Measurements from ENCODE around the gene EGFR.
"Not testable (repeated sequence)": the region's sequence is repeated elsewhere in the genome, so short reads cannot be mapped to it uniquely, and the experiment has no call there.

EGFR gene

GRCh38 chr7:55033236-55033846 is 14.5 kb downstream of the EGFR start:
- no peak overlapping the region for H3K4me2 ChIP-seq (ENCODE audit: low read length)
- H3K27ac ChIP-seq (ENCODE audit: low read depth, low read length, poor library complexity, severe bottlenecking) = no peak overlapping the region

GRCh38 chr7:55034776-55035175 is 16.0 kb downstream of the EGFR start:
- Histone ChIP-seq H3K4me2 (ENCODE audit: low read length) (no peak overlapping the region), H3K9me2 (ENCODE audit: low read depth, low read length) (no peaks in the 10 kb centered on the region), H3K9ac (ENCODE audit: low read length) (no peak overlapping the region), H3K9me3 (ENCODE audit: low read length) (no peaks in the 10 kb centered on the region), H3K79me2 (ENCODE audit: insufficient read depth, low read length) (no peaks in the 10 kb centered on the region), H3K4me1 (ENCODE audit: insufficient read depth, low read length, severe bottlenecking) (no peaks in the 10 kb centered on the region), H3K36me3 (ENCODE audit: insufficient read depth, low read length) (no peaks in the 10 kb centered on the region), H3F3A (ENCODE audit: insufficient read depth, low read length) (no peaks in the 10 kb centered on the region), H3K27me3 (ENCODE audit: insufficient read depth, low read length) (no peaks in the 10 kb centered on the region), H4K20me1 (ENCODE audit: insufficient read depth, low read length) (no peaks in the 10 kb centered on the region), H2AFZ (ENCODE audit: low read length) (no peak overlapping the region), H3K4me3 (ENCODE audit: low read depth, low read length, poor library complexity, severe bottlenecking) (no peak overlapping the region), H3K27ac (ENCODE audit: low read depth, low read length, poor library complexity, severe bottlenecking) (no peak overlapping the region)
- TF ChIP-seq EZH2 (IDR thresholded peaks at IDR 0.05; ENCODE audit: borderline replicate concordance, low read length) = no peak
- TF ChIP-seq, protein P1, sequence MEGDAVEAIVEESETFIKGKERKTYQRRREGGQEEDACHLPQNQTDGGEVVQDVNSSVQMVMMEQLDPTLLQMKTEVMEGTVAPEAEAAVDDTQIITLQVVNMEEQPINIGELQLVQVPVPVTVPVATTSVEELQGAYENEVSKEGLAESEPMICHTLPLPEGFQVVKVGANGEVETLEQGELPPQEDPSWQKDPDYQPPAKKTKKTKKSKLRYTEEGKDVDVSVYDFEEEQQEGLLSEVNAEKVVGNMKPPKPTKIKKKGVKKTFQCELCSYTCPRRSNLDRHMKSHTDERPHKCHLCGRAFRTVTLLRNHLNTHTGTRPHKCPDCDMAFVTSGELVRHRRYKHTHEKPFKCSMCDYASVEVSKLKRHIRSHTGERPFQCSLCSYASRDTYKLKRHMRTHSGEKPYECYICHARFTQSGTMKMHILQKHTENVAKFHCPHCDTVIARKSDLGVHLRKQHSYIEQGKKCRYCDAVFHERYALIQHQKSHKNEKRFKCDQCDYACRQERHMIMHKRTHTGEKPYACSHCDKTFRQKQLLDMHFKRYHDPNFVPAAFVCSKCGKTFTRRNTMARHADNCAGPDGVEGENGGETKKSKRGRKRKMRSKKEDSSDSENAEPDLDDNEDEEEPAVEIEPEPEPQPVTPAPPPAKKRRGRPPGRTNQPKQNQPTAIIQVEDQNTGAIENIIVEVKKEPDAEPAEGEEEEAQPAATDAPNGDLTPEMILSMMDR (IDR thresholded peaks at IDR 0.05; ENCODE audit: low read length) = no peak

More at GRCh38 chr7:55033236-55033846, 14.5 kb downstream of the EGFR start:
- H2AFZ ChIP-seq (ENCODE audit: low read length) = no peak overlapping the region
- H3K9ac ChIP-seq (ENCODE audit: low read length) = no peak overlapping the region
- no peaks in the 10 kb centered on the region for H3K27me3 ChIP-seq (ENCODE audit: insufficient read depth, low read length)
- H3K9me3 ChIP-seq (ENCODE audit: low read length) = no peaks in the 10 kb centered on the region
- H3K4me1 ChIP-seq (ENCODE audit: insufficient read depth, low read length, severe bottlenecking) = no peaks in the 10 kb centered on the region
- no peaks in the 10 kb centered on the region for H3F3A ChIP-seq (ENCODE audit: insufficient read depth, low read length)
- H3K36me3 ChIP-seq (ENCODE audit: insufficient read depth, low read length) = no peaks in the 10 kb centered on the region
- no peaks in the 10 kb centered on the region for H3K79me2 ChIP-seq (ENCODE audit: insufficient read depth, low read length)
- TF ChIP-seq, protein P1 (IDR thresholded peaks at IDR 0.05; ENCODE audit: low read length) = no peak
- no peak for TF ChIP-seq EZH2 (IDR thresholded peaks at IDR 0.05; ENCODE audit: borderline replicate concordance, low read length)
- no peak overlapping the region for H3K4me3 ChIP-seq (ENCODE audit: low read depth, low read length, poor library complexity, severe bottlenecking)
- H3K9me2 ChIP-seq (ENCODE audit: low read depth, low read length) = no peaks in the 10 kb centered on the region
- H4K20me1 ChIP-seq (ENCODE audit: insufficient read depth, low read length) = no peaks in the 10 kb centered on the region

- H3K27ac ChIP-seq (ENCODE audit: low read depth, low read length, poor library complexity, severe bottlenecking); H2AFZ ChIP-seq (ENCODE audit: low read length); H4K20me1 ChIP-seq (ENCODE audit: insufficient read depth, low read length); H3K9me3 ChIP-seq (ENCODE audit: low read length); H3K4me1 ChIP-seq (ENCODE audit: insufficient read depth, low read length, severe bottlenecking); H3K79me2 ChIP-seq (ENCODE audit: insufficient read depth, low read length); H3K9ac ChIP-seq (ENCODE audit: low read length); H3K4me2 ChIP-seq (ENCODE audit: low read length); H3K36me3 ChIP-seq (ENCODE audit: insufficient read depth, low read length); H3K27me3 ChIP-seq (ENCODE audit: insufficient read depth, low read length); H3F3A ChIP-seq (ENCODE audit: insufficient read depth, low read length); H3K4me3 ChIP-seq (ENCODE audit: low read depth, low read length, poor library complexity, severe bottlenecking); H3K9me2 ChIP-seq (ENCODE audit: low read depth, low read length): not testable (repeated sequence)
Observed at GRCh38 chr7:55035410-55035809, 16.6 kb downstream of the EGFR start.

All from OCI-LY1 (cell line).